HepG2 (cell line): ENCODE measurements around the gene CPE. TPM values are rescaled to one million over a fixed set of nuclear protein-coding genes. Genes with fewer than 3 reads are reported as not detected.

Experiments
- ATAC-seq: fragments of 200-7000 bp; cut with Tn5 transposase; 3 replicates; pipeline ENCODE4 v1.9.1; 2020; ENCODE audit warnings: mild to moderate bottlenecking, moderate library complexity
- BruUV-seq: library from RNA; stranded (reverse); fragments of 400-500 nt; replicated peaks from 2 replicates; lab custom pipeline; 2021; lab: Mats Ljungman, UMichigan
- CTCF ChIA-PET: fragments of 300-600 bp; formaldehyde crosslinking; extraction: SDS; loops from one replicate; lab custom pipeline; 2021; ENCODE audit warnings: low total read pairs, inconsistent platforms, low intra/inter-chr PET ratio; lab: Yijun Ruan, JAX
- POLR2A ChIA-PET: fragments of 350-600 bp; sonication (Branson Sonifier 250); formaldehyde crosslinking; loops from one replicate; lab custom pipeline; 2020; ENCODE audit warnings: antibody characterized with exemption, inconsistent platforms; lab: Yijun Ruan, JAX
- DNase-seq: peaks from one replicate; pipeline ENCODE4 v3.0.0-alpha.2; 2015; ENCODE audit warnings: low spot score
- FAIRE-seq: peaks from 3 replicates; lab custom pipeline; 2011; peaks lifted over from hg19 to GRCh38; lab: Jason Lieb, UNC
- H2AFZ ChIP-seq: one replicate; pipeline ENCODE4 v1.6.1; 2011; ENCODE audit warnings: low read length, inconsistent platforms
- H3K27ac ChIP-seq: fragments of 300-600 bp; 3 replicates; pipeline ENCODE4 v1.8.0; 2011; ENCODE audit warnings: mixed run types, mild to moderate bottlenecking, mixed read lengths, low read length, inconsistent platforms; ENCODE audit not compliant: insufficient read depth; ENCODE audit errors: extremely low read length
- H3K27me3 ChIP-seq, 2 experiments: fragments of 200-600 bp in 1 of 2; 2 replicates in 1 of 2; 3 replicates in 1 of 2; pipeline versions ENCODE4 v1.6.0 to v1.8.0; 2011; ENCODE audit warnings: low read length in 2 of 2, mild to moderate bottlenecking in 2 of 2, moderate library complexity in 2 of 2, inconsistent platforms in 1 of 2; ENCODE audit not compliant: insufficient read depth in 2 of 2, control insufficient read depth in 1 of 2
- H3K36me3 ChIP-seq, 2 experiments: fragments of 200-600 bp in 1 of 2; replicated peaks in 1 of 2; 2 replicates in 1 of 2; 3 replicates in 1 of 2; pipeline versions ENCODE4 v1.5.1 to v1.8.0; 2011; ENCODE audit warnings: low read length in 2 of 2, inconsistent platforms in 1 of 2; ENCODE audit not compliant: insufficient read depth in 2 of 2, control insufficient read depth in 1 of 2
- H3K4me1 ChIP-seq: 2 replicates; pipeline ENCODE4 v1.5.1; 2012; ENCODE audit warnings: low read length, inconsistent platforms; ENCODE audit not compliant: insufficient read depth
- H3K4me2 ChIP-seq: 2 replicates; pipeline ENCODE4 v1.6.0; 2011; ENCODE audit warnings: low read depth, low read length, inconsistent platforms
- H3K4me3 ChIP-seq, 3 experiments: fragments of 200-600 bp in 1 of 3; sonication (generic), shearing (Covaris generic) in 1 of 3; replicated peaks in 1 of 3; 2 replicates each; pipeline ENCODE4 v1.5.1; 2011 to 2016; ENCODE audit warnings: low read length in 3 of 3, inconsistent platforms in 2 of 3, low read depth in 2 of 3, mild to moderate bottlenecking in 2 of 3, control low read depth in 1 of 3, mixed read lengths in 1 of 3; ENCODE audit not compliant: insufficient read depth in 1 of 3
- H3K79me2 ChIP-seq: one replicate; pipeline ENCODE4 v1.6.1; 2011; ENCODE audit warnings: low read length, inconsistent platforms; ENCODE audit not compliant: insufficient read depth
- H3K9ac ChIP-seq: 2 replicates; pipeline ENCODE4 v1.6.0; 2011; ENCODE audit warnings: mild to moderate bottlenecking, low read depth, low read length, inconsistent platforms; ENCODE audit not compliant: insufficient read depth
- H3K9me3 ChIP-seq: 2 replicates; pipeline ENCODE4 v1.5.1; 2012; ENCODE audit warnings: mild to moderate bottlenecking, low read length
- H4K20me1 ChIP-seq: 2 replicates; pipeline ENCODE4 v1.6.0; 2011; ENCODE audit warnings: inconsistent platforms, mild to moderate bottlenecking, low read length, moderate library complexity; ENCODE audit not compliant: insufficient read depth
- ATAD3A ChIP-seq: sonication (generic); formaldehyde crosslinking; IDR thresholded peaks from 2 replicates; pipeline ENCODE4 v1.4.0; 2020; ENCODE audit warnings: missing genetic modification reagents
- CHD4 ChIP-seq: fragments of 200-600 bp; sonication (generic); IDR thresholded peaks from 2 replicates; pipeline ENCODE4 v1.7.0; 2017; ENCODE audit warnings: mild to moderate bottlenecking, low read length, borderline replicate concordance
- KDM1A ChIP-seq: IDR thresholded peaks from 2 replicates; pipeline ENCODE4 v1.6.1; 2016; ENCODE audit warnings: missing compliant biosample characterization
- REL ChIP-seq: sonication (generic); formaldehyde crosslinking; conservative IDR thresholded peaks from 2 replicates; pipeline ENCODE4 v1.8.0; 2022; ENCODE audit warnings: mild to moderate bottlenecking, missing genetic modification reagents, moderate library complexity
- SP4 ChIP-seq: sonication (generic); formaldehyde crosslinking; IDR thresholded peaks from 2 replicates; pipeline ENCODE4 v1.8.1; 2023; ENCODE audit warnings: mild to moderate bottlenecking, missing genetic modification reagents
- TOPORS ChIP-seq: sonication (generic); formaldehyde crosslinking; IDR thresholded peaks from 2 replicates; pipeline ENCODE4 v1.8.0; 2023; ENCODE audit warnings: mild to moderate bottlenecking, missing genetic modification reagents
- ZNF441 ChIP-seq: sonication (generic); formaldehyde crosslinking; IDR thresholded peaks from 2 replicates; pipeline ENCODE4 v1.7.0; 2021; ENCODE audit warnings: missing genetic modification reagents, borderline replicate concordance
- ZNF619 ChIP-seq: sonication (generic); formaldehyde crosslinking; IDR thresholded peaks from 2 replicates; pipeline ENCODE4 v1.4.0; 2020; ENCODE audit warnings: mild to moderate bottlenecking, missing genetic modification reagents
- ZNF782 ChIP-seq: sonication (generic); formaldehyde crosslinking; IDR thresholded peaks from 2 replicates; pipeline ENCODE4 v1.4.0; 2020; ENCODE audit warnings: missing genetic modification reagents, mild to moderate bottlenecking, borderline replicate concordance
- WGBS: methylation state at CpG from one replicate; pipeline ENCODE4 v1.1.6; 2017; ENCODE audit warnings: low lambda C conversion rate; 5-methylcytosine and 5-hydroxymethylcytosine counted together
- in situ Hi-C: cut with HindIII; loops from 2 replicates; pipeline ENCODE4 v1.10.0; 2017; ENCODE audit warnings: low pct_unique_long_range_greater_than_20kb; ENCODE audit not compliant: extremely low pct_ligation_motif_present
- intact Hi-C: fragments of 100-400 bp; cut with micrococcal nuclease; formaldehyde crosslinking; loops from one replicate; pipeline ENCODE4 v1.10.0; 2022; ENCODE audit not compliant: unreplicated experiment
- polyA plus RNA-seq, 8 experiments: library from polyadenylated mRNA; depleted of rRNA in 3 of 8; stranded (reverse) in 7 of 8; unstranded in 1 of 8; fragments of >200 nt; fragmentation: Illumina TruSeq in 4 of 8; extraction: Trizol in 4 of 8; gene quantifications; 2 replicates each; pipeline versions ENCODE4 v1.2.1 to v1.2.3, GENCODE V29; 2011 to 2016; ENCODE audit warnings: low read depth in 4 of 8, missing spikeins in 1 of 8, mixed read lengths in 1 of 8; ENCODE audit not compliant: insufficient read depth in 1 of 8
- total RNA-seq, 5 experiments: library from RNA; depleted of rRNA; stranded (reverse); fragments of >200 nt; fragmentation: Illumina TruSeq; extraction: Trizol; gene quantifications; 2 replicates each; pipeline ENCODE4 v1.2.3, GENCODE V29; 2016; ENCODE audit warnings: low read depth in 1 of 5
- TF ChIP-seq, protein P1 (sequence below): IDR thresholded peaks from 2 replicates; pipeline ENCODE4 v1.6.1; 2016; ENCODE audit warnings: low read depth, control low read depth
- TF ChIP-seq, protein P2 (sequence below): sonication (generic); formaldehyde crosslinking; conservative IDR thresholded peaks from 2 replicates; pipeline ENCODE4 v1.5.0; 2020; ENCODE audit warnings: missing genetic modification reagents

Gene CPE
- total and polyA plus RNA-seq, 2 of the 13 experiments (the other 11 are each of a cell fraction or from before 2014, with no cell fraction given): 268 to 852 TPM

DNA sequence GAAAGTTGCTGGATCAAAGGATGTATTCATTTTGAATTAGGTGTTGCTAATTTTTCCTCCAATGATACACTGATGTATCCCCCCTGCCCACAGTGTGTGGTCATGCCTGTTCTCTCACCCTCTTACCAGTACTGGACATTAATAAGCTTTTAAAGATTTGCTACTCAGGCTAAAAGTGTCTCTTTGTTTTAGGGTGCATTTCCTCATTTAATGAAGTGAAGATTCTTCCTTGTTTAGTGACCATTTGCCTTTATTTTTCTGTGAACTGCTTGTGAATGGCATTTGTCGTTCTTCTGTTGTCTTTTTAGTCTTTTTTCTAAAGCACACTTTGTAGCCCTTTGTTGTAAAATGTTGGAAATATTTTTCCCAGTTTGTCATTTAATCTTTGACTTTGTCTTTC lies 46.3 kb upstream of the CPE start:
- Histone ChIP-seq H3K27ac (no peak overlapping the region), H3K9me3 (no peaks in the 10 kb centered on the region), H3K79me2 (peaks cover 100% of the 10 kb centered on the region), H3K4me2 (peak overlapping the region; percentile 88), H3K36me3 (peaks cover 0 to 51% of the 10 kb centered on the region in 2 experiments), H4K20me1 (peaks cover 89% of the 10 kb centered on the region), H3K4me3 (peak overlapping the region; percentile 8 to 96 (median 78); a peak in 3 of 6 replicates), H3K27me3 (peaks cover 0 to 5% of the 10 kb centered on the region in 2 experiments; a peak in 1 of 5 replicates), H3K9ac (peak overlapping the region; percentile 96; the same call in 1 of the 2 replicates), H3K4me1 (peaks cover 69% of the 10 kb centered on the region), H2AFZ (no peak overlapping the region)
- DNase-seq: no peak
- TF ChIP-seq, protein P1, sequence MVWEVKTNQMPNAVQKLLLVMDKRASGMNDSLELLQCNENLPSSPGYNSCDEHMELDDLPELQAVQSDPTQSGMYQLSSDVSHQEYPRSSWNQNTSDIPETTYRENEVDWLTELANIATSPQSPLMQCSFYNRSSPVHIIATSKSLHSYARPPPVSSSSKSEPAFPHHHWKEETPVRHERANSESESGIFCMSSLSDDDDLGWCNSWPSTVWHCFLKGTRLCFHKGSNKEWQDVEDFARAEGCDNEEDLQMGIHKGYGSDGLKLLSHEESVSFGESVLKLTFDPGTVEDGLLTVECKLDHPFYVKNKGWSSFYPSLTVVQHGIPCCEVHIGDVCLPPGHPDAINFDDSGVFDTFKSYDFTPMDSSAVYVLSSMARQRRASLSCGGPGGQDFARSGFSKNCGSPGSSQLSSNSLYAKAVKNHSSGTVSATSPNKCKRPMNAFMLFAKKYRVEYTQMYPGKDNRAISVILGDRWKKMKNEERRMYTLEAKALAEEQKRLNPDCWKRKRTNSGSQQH (CRISPR knock-in tag): no peak
- TF ChIP-seq KDM1A (CRISPR knock-in tag) (no peak), CHD4 (no peak), ZNF782 (CRISPR knock-in tag) (no peak), SP4 (CRISPR knock-in tag) (no peak), TOPORS (CRISPR knock-in tag) (no peak), ATAD3A (no peak), ZNF619 (CRISPR knock-in tag) (no peak), ZNF441 (CRISPR knock-in tag) (no peak), REL (CRISPR knock-in tag) (no peak)
- TF ChIP-seq, protein P2, sequence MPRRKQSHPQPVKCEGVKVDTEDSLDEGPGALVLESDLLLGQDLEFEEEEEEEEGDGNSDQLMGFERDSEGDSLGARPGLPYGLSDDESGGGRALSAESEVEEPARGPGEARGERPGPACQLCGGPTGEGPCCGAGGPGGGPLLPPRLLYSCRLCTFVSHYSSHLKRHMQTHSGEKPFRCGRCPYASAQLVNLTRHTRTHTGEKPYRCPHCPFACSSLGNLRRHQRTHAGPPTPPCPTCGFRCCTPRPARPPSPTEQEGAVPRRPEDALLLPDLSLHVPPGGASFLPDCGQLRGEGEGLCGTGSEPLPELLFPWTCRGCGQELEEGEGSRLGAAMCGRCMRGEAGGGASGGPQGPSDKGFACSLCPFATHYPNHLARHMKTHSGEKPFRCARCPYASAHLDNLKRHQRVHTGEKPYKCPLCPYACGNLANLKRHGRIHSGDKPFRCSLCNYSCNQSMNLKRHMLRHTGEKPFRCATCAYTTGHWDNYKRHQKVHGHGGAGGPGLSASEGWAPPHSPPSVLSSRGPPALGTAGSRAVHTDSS (CRISPR knock-in tag): no peak
- 26% methylated on average over 1 of the region's 1 CpG for WGBS
- ChIA-PET CTCF (no interaction called here), POLR2A (interaction anchor here (0.6 kb wide), 1 partner anchor 132 kb away, joined by 3 read pairs; no protein-coding TSS in a partner anchor)
- intact Hi-C loops (no loop called here), in situ Hi-C loops (no loop called here)
- BruUV-seq: no TSS peak
- no peak for ATAC-seq
- no peak for FAIRE-seq
